22Rv1 (cell line): ENCODE measurements around the gene RABGGTA.
"Not testable (repeated sequence)": the region's sequence is repeated elsewhere in the genome, so short reads cannot be mapped to it uniquely, and the experiment has no call there.

Experiments used
- H3K27ac ChIP-seq: fragments of 450-650 bp; 2 replicates; pipeline ENCODE4 v1.5.1; 2017
- ZFX ChIP-seq: fragments of 450-650 bp; IDR thresholded peaks from 2 replicates; pipeline ENCODE4 v1.6.1; 2017; ENCODE audit warnings: antibody characterized with exemption, borderline replicate concordance
- TF ChIP-seq, protein P1 (sequence below): fragments of 450-650 bp; IDR thresholded peaks from 2 replicates; pipeline ENCODE4 v1.5.1; 2017; ENCODE audit warnings: mild to moderate bottlenecking

The RABGGTA gene

DNA sequence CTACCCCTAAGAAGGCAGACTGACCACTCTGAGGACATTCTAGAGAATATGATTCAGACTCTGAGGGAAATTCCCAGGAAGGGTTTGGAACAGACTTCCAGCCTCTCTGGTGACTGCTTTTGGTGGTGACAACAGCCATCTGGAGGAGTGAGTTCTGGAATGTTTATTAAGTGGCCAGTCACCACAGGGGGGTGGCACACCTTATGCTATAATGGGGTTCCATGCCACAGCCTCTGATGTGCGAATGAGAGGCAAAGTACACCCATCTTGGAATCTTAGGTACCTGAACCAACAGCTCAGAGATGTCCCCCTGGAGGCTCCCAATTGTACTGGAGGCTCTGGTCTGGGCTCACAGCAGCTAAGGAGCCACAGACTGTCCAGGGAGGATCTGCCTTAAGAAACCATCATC, 19.5 kb downstream of the RABGGTA start:
- no peak overlapping the region for H3K27ac ChIP-seq
- no peak for TF ChIP-seq ZFX
- TF ChIP-seq, protein P1, sequence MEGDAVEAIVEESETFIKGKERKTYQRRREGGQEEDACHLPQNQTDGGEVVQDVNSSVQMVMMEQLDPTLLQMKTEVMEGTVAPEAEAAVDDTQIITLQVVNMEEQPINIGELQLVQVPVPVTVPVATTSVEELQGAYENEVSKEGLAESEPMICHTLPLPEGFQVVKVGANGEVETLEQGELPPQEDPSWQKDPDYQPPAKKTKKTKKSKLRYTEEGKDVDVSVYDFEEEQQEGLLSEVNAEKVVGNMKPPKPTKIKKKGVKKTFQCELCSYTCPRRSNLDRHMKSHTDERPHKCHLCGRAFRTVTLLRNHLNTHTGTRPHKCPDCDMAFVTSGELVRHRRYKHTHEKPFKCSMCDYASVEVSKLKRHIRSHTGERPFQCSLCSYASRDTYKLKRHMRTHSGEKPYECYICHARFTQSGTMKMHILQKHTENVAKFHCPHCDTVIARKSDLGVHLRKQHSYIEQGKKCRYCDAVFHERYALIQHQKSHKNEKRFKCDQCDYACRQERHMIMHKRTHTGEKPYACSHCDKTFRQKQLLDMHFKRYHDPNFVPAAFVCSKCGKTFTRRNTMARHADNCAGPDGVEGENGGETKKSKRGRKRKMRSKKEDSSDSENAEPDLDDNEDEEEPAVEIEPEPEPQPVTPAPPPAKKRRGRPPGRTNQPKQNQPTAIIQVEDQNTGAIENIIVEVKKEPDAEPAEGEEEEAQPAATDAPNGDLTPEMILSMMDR: no peak

DNA sequence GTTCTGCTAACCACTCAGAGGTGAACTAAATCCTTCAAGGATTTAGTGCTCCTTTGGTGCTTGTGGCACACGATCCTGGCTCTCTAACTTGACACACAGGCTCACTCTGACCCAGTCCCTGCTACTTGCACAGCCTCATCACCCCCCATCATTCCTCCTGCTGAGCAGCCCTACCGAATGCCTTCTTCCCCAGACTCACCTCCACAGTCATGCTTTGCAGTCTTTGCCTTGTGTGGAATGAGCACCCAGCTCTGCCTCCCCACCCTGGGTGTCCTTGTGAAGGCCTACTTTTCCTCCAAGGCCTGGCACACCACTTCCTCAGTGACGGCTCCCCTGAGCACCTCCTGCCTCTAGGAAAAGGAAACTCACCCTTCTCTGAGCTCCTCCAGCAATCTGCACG, 21.0 kb downstream of the RABGGTA start:
- H3K27ac ChIP-seq: no peak overlapping the region
- TF ChIP-seq, protein P1: no peak
- TF ChIP-seq ZFX: no peak

DNA sequence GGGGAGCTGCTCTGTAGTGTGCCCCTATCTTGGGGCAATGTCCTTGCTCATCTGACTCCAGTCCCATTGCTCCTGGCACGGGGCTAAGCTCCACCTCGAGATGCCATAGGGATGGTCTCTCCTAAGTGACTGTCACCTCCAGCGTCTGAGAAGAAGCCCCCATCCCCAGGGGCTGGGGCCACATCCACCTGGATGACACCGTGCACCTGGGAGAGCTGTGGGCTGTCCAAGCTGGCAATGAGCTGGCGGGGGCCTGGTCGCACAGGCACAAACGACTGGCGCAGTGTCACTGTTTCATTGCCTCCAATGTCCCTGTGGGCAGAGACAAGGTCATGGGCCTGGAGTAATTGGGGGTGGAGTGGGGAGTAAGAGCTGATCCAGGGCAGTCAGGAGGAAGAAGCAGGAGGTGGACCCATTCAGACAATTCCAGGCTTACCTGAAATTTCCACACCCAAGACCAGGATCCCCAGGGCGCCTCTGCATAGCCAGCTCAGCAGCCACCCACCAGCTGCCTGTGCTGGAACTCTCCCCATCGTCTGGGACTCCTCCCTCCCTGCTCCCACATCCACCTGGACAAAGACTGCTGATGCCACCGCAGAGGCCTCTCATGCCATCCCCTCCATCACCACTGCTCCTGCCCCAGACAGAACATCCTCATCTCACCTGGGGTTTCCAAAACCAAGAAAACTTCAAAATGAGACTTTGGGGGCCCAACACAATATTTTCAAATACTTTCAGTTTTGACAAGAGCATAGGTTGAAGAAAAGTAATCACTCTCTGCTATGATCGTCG, 22.0 kb downstream of the RABGGTA start:
- TF ChIP-seq ZFX: no peak
- TF ChIP-seq, protein P1: no peak
- H3K27ac ChIP-seq: no peak overlapping the region

DNA sequence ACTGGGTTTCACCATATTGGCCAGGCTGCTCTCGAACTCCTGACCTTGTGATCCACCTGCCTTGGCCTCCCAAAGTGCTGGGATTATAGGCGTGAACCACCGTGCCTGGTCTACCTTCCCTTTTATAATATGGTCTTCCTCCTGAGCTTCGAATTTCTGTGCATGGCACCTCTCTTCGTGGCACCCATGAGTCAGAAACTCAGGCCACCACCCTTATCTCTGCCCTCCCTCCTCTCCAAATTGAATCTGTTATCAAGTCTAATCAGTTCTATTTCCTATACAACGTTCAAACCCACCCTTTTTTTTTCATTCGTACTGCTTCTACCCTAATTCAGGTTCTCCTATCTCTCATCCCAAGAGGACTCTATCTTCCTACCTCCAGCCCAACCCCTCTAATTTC, 24.0 kb downstream of the RABGGTA start:
- no peak overlapping the region for H3K27ac ChIP-seq
- TF ChIP-seq, protein P1: no peak
- TF ChIP-seq ZFX: no peak

DNA sequence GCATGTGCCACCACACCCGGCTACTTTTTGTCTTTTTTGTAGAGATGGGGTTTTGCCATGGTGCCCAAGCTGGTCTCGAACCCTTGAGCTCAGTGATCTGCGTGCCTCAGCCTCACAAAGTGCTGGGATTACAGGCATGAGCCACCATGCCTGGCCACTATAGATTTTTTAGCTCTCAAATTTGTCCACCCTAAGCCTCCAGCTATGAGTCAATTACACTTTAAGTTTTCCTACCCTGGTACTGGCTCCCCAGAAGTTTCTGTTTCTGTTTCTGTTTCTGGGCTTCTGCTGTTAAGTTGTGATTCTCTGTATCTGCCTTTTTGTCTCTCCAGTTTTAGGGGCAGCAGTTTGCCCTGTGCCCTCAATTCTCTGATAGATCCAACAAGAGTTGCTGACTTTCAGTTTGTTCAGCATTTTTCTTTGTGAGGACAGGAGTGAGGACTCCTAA, 24.6 kb downstream of the RABGGTA start:
- no peak overlapping the region for H3K27ac ChIP-seq
- no peak for TF ChIP-seq ZFX
- TF ChIP-seq, protein P1: no peak

DNA sequence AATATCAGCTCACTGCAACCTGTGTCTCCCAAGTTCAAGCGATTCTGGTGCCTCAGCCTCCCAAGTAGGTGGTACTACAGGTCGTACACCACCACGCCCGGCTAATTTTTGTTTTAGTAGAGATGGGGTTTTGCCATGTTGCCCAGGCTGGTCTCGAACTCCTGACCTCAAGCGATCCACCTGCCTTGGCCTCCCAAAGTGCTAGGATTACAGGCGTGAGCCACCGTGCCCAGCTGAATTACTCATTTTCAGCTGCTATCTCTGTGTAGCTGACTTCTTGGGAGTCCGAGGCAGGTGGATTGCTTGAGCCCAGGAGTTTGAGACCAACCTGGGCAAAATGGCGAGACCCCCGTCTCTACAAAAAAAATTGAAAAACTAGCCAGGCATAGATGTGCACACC, 26.0 kb downstream of the RABGGTA start:
- not testable (repeated sequence) for H3K27ac ChIP-seq

DNA sequence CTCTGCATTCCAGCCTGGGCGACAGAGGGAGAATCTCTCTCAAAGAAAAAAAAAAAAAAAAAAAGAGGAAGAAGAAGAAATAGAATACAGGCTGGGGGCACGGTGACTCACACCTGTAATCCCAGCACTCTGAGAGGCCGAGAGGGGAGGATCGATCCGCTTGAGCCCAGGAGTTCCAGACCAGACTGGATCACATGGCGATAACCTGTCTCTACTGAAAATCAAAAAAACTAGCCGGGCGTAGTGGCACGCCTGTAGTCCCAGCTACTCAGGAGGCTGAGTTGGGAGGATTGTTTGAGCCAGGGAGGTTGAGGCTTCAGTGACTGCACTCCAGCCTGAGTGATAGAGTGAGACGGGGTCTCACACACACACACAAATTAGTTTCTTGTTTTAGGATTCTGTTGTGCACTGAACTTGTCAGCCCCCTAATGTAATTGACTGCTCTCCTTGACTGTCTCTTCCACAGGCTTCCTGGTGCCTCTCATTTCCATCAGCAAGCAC, 28.0 kb downstream of the RABGGTA start:
- TF ChIP-seq, protein P1: no peak
- TF ChIP-seq ZFX: no peak
- peak overlapping the region; percentile 97 for H3K27ac ChIP-seq
